Fibroblast of lung (primary cell): ENCODE results near the gene RNGTT. TPM values are rescaled to one million over a fixed set of nuclear protein-coding genes. Genes with fewer than 3 reads are reported as not detected.
"Not testable (repeated sequence)": the region's sequence is repeated elsewhere in the genome, so short reads cannot be mapped to it uniquely, and the experiment has no call there.

ENCODE experiments used
- DNase-seq, 2 donors: peaks; one replicate each; pipeline versions ENCODE4 v3.0.0 to v3.0.0-alpha.2; 2010; ENCODE audit warnings: low read depth in 2 of 2
- H2AFZ ChIP-seq: 2 replicates; pipeline ENCODE4 v1.5.1; 2012; ENCODE audit warnings: low read length, control low read depth, inconsistent platforms
- H3K27ac ChIP-seq: 2 replicates; pipeline ENCODE4 v1.5.1; 2011; ENCODE audit warnings: low read length, control low read depth; ENCODE audit not compliant: insufficient read depth
- H3K27me3 ChIP-seq: 2 replicates; pipeline ENCODE4 v1.5.1; 2011; ENCODE audit warnings: mild to moderate bottlenecking, low read length; ENCODE audit not compliant: control insufficient read depth, insufficient read depth
- H3K36me3 ChIP-seq: 2 replicates; pipeline ENCODE4 v1.5.1; 2011; ENCODE audit warnings: low read length; ENCODE audit not compliant: control insufficient read depth, insufficient read depth
- H3K4me1 ChIP-seq: 2 replicates; pipeline ENCODE4 v1.5.1; 2011; ENCODE audit warnings: low read length; ENCODE audit not compliant: control insufficient read depth, insufficient read depth; ENCODE audit errors: extremely low read depth
- H3K4me2 ChIP-seq: 2 replicates; pipeline ENCODE4 v1.5.1; 2011; ENCODE audit warnings: low read length, control low read depth; ENCODE audit not compliant: insufficient read depth; ENCODE audit errors: extremely low read depth
- H3K4me3 ChIP-seq, 4 experiments: fragments of 200-600 bp in 1 of 4; sonication (generic) in 1 of 4; replicated peaks in 1 of 4; 2 replicates each; pipeline ENCODE4 v1.5.1; 2011 to 2016; ENCODE audit warnings: low read length in 4 of 4, low read depth in 3 of 4, mild to moderate bottlenecking in 3 of 4, control low read depth in 2 of 4, inconsistent platforms in 1 of 4, mixed read lengths in 1 of 4; ENCODE audit not compliant: insufficient read depth in 1 of 4; ENCODE audit errors: control extremely low read depth in 1 of 4
- H3K79me2 ChIP-seq: 2 replicates; pipeline ENCODE4 v1.5.1; 2012; ENCODE audit warnings: mild to moderate bottlenecking, low read length, inconsistent platforms; ENCODE audit not compliant: control insufficient read depth, insufficient read depth
- H3K9ac ChIP-seq: 2 replicates; pipeline ENCODE4 v1.5.1; 2011; ENCODE audit warnings: mild to moderate bottlenecking, low read length, control low read depth; ENCODE audit not compliant: insufficient read depth
- H3K9me3 ChIP-seq: 2 replicates; pipeline ENCODE4 v1.5.1; 2012; ENCODE audit warnings: low read depth, low read length; ENCODE audit not compliant: control insufficient read depth, insufficient read depth
- H4K20me1 ChIP-seq: 2 replicates; pipeline ENCODE4 v1.5.1; 2011; ENCODE audit warnings: low read length; ENCODE audit not compliant: control insufficient read depth, insufficient read depth; ENCODE audit errors: extremely low read depth
- CTCF ChIP-seq, 2 donors: IDR thresholded peaks in 1 of 2; conservative IDR thresholded peaks in 1 of 2; 1 replicate in 1 of 2; 2 replicates in 1 of 2; pipeline ENCODE4 v1.5.1; 2011 to 2012; ENCODE audit warnings: low read length in 2 of 2, control low read depth in 1 of 2, inconsistent platforms in 1 of 2, low read depth in 1 of 2, mild to moderate bottlenecking in 1 of 2
- EZH2 ChIP-seq: IDR thresholded peaks from 2 replicates; pipeline ENCODE4 v1.5.1; 2012; ENCODE audit warnings: low read length, control low read depth, mild to moderate bottlenecking; ENCODE audit errors: missing control alignments
- polyA plus RNA-seq, 2 donors: library from polyadenylated mRNA; depleted of rRNA in 1 of 2; stranded (reverse) in 1 of 2; unstranded in 1 of 2; fragments of >200 nt; gene quantifications; 2 replicates each; pipeline ENCODE4 v1.2.1, GENCODE V29; 2011 to 2012; ENCODE audit warnings: missing spikeins in 1 of 2
- total RNA-seq: library from RNA; depleted of rRNA; stranded (reverse); fragments of >200 nt; gene quantifications from 2 replicates; pipeline ENCODE4 v1.2.1, GENCODE V29; 2014

RNGTT gene
- total and polyA plus RNA-seq, 2 donors (not counting 1 experiment from before 2014, with no cell fraction given), result 10.7 to 12.7 TPM

GRCh38 chr6:88913471-88913870, 49.9 kb downstream of the RNGTT start:
- Histone ChIP-seq H3K36me3 (no peaks in the 10 kb centered on the region), H2AFZ (no peak overlapping the region), H3K79me2 (no peaks in the 10 kb centered on the region), H3K4me1 (no peaks in the 10 kb centered on the region), H3K4me3 (no peak overlapping the region), H3K27me3 (no peaks in the 10 kb centered on the region), H3K9ac (no peak overlapping the region), H3K9me3 (no peaks in the 10 kb centered on the region), H4K20me1 (no peaks in the 10 kb centered on the region), H3K4me2 (no peak overlapping the region), H3K27ac (no peak overlapping the region)
- no peak for TF ChIP-seq CTCF (conservative IDR thresholded peaks at IDR 0.05 in 1 of 2, IDR thresholded peaks at IDR 0.05 in 1 of 2; ENCODE audit: low read depth in 1 of 2, low read length in 2 of 2)
- no peak for TF ChIP-seq EZH2
- no peak for DNase-seq

- Histone ChIP-seq H3K27me3 (no peaks in the 10 kb centered on the region), H2AFZ (no peak overlapping the region), H4K20me1 (no peaks in the 10 kb centered on the region), H3K27ac (no peak overlapping the region), H3K9ac (no peak overlapping the region), H3K79me2 (no peaks in the 10 kb centered on the region), H3K4me3 (no peak overlapping the region), H3K4me1 (no peaks in the 10 kb centered on the region), H3K9me3 (no peaks in the 10 kb centered on the region), H3K36me3 (no peaks in the 10 kb centered on the region), H3K4me2 (peak overlapping the region; percentile 2)
- TF ChIP-seq CTCF (conservative IDR thresholded peaks at IDR 0.05 in 1 of 2, IDR thresholded peaks at IDR 0.05 in 1 of 2; ENCODE audit: low read depth in 1 of 2, low read length in 2 of 2) (no peak), EZH2 (no peak)
- DNase-seq, result peak; percentile 7 to 49
These were observed 52.3 kb downstream of the RNGTT start for GRCh38 chr6:88910922-88911778.

GRCh38 chr6:88908598-88909548, 54.5 kb downstream of the RNGTT start:
- H3K4me2 ChIP-seq, result no peak overlapping the region
- H3K36me3 ChIP-seq, result no peaks in the 10 kb centered on the region
- no peaks in the 10 kb centered on the region for H3K4me1 ChIP-seq
- no peak overlapping the region for H3K27ac ChIP-seq
- no peak overlapping the region for H3K9ac ChIP-seq
- H3K4me3 ChIP-seq, result no peak overlapping the region
- H3K9me3 ChIP-seq, result no peaks in the 10 kb centered on the region
- H4K20me1 ChIP-seq, result no peaks in the 10 kb centered on the region
- TF ChIP-seq CTCF (conservative IDR thresholded peaks at IDR 0.05 in 1 of 2, IDR thresholded peaks at IDR 0.05 in 1 of 2; ENCODE audit: low read depth in 1 of 2, low read length in 2 of 2), result no peak
- no peak for TF ChIP-seq EZH2
- H2AFZ ChIP-seq, result no peak overlapping the region
- no peaks in the 10 kb centered on the region for H3K27me3 ChIP-seq
- H3K79me2 ChIP-seq, result no peaks in the 10 kb centered on the region
- DNase-seq, result no peak

GRCh38 chr6:88907148-88907547, 56.3 kb downstream of the RNGTT start:
- not testable (repeated sequence) for H3K9ac ChIP-seq, H3K4me2 ChIP-seq, DNase-seq, H3K9me3 ChIP-seq, H3K36me3 ChIP-seq, H3K79me2 ChIP-seq, H3K4me1 ChIP-seq, H3K4me3 ChIP-seq, H4K20me1 ChIP-seq, H2AFZ ChIP-seq, H3K27ac ChIP-seq, H3K27me3 ChIP-seq
